Measurements from ENCODE around the gene TACC3.

TACC3 gene

GRCh38 chr4:1757836-1758235, 36.5 kb downstream of the TACC3 start:
- no peaks in the 10 kb centered on the region for H3K9me3 ChIP-seq
- TF ChIP-seq, protein P1, sequence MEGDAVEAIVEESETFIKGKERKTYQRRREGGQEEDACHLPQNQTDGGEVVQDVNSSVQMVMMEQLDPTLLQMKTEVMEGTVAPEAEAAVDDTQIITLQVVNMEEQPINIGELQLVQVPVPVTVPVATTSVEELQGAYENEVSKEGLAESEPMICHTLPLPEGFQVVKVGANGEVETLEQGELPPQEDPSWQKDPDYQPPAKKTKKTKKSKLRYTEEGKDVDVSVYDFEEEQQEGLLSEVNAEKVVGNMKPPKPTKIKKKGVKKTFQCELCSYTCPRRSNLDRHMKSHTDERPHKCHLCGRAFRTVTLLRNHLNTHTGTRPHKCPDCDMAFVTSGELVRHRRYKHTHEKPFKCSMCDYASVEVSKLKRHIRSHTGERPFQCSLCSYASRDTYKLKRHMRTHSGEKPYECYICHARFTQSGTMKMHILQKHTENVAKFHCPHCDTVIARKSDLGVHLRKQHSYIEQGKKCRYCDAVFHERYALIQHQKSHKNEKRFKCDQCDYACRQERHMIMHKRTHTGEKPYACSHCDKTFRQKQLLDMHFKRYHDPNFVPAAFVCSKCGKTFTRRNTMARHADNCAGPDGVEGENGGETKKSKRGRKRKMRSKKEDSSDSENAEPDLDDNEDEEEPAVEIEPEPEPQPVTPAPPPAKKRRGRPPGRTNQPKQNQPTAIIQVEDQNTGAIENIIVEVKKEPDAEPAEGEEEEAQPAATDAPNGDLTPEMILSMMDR (IDR thresholded peaks at IDR 0.05; ENCODE audit: low read depth, low read length) = no peak
- H3K27me3 ChIP-seq = no peaks in the 10 kb centered on the region
- H3K36me3 ChIP-seq = no peaks in the 10 kb centered on the region
- H3K4me3 ChIP-seq (ENCODE audit: low read depth, low read length) = no peak overlapping the region
- H3K4me1 ChIP-seq = peaks cover 6% of the 10 kb centered on the region
- no peak for DNase-seq

DNA sequence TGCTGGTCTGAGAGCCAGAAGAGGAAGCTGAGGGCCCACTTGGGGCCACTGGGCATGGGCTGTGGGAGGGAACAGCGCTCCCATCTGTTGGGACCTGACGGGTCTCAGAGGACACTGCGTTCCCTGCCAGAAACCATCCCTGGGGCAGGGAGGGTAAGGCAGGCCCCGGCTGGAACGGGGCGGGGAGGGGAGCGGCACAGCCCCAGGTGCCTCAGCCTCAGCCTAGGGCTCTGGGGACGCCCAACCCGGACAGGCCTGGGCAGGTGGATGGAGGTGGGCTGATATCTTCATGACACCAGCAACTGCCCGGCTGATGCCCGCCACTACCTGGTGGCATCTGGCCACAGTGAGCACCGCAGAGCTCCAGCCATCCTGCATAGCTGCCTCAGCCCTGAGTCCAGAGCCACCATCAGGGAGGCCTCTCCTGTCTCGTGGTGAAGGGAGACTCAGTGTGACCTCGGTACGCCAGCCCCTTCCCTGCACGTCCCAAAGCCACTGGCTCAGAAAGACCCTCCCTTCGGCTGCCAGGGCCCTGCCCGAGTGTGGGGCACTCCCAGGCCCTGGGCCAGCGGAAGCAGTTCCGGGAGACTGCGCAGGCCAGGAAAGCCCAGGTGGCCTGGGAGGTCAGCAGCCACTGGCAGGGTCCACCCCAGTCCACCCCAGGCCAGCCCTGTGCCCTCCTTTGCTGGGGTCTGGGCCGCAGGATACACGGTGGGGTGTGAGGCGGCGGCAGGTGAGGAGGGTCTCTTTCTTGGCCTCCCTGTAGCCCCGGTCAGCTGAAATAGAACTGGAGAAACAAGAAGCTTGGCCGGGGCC, 37.2 kb downstream of the TACC3 start:
- DNase-seq = no peak
- Histone ChIP-seq H3K4me3 (ENCODE audit: low read depth, low read length) (no peak overlapping the region), H3K27me3 (no peaks in the 10 kb centered on the region), H3K4me1 (peaks cover 6% of the 10 kb centered on the region), H3K36me3 (no peaks in the 10 kb centered on the region), H3K9me3 (no peaks in the 10 kb centered on the region)
- TF ChIP-seq, protein P1 (IDR thresholded peaks at IDR 0.05; ENCODE audit: low read depth, low read length) = no peak

DNA sequence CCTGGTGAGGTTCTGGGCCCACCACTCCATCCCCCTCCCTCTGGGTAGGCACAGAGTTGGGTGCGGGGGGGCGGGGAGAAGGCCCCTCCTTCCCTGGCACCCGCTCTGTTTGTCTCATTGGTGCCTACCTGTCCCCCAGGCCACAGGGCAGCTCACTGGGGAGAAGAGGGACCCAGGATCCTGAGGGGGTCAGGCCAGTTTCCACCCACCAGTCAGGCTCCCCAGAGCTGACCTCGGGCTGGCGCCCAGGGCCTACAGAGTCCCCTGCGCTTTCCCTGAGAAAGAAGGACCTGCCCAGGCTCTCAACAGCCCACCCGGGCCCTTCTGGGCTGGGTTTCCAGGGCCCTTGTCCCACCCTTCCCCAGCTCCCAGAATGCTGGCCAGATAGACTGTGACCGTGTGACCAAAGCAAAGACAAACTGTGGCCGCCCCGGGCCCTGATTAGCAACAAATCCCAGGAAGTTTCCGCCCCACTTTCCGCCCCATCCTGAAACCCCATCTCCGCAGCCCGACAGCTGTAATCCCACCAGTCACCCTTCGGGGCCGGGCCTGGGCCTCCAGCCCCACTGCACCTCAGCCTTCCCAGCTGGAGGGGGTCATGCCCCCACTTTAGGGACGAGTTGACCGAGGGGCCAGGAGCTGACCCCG, 38.0 kb downstream of the TACC3 start:
- H3K36me3 ChIP-seq = no peaks in the 10 kb centered on the region
- no peak for DNase-seq
- H3K4me3 ChIP-seq (ENCODE audit: low read depth, low read length) = no peak overlapping the region
- H3K27me3 ChIP-seq = no peaks in the 10 kb centered on the region
- H3K9me3 ChIP-seq = no peaks in the 10 kb centered on the region
- no peaks in the 10 kb centered on the region; the same call in 1 of the 2 replicates for H3K4me1 ChIP-seq
- TF ChIP-seq, protein P1 (IDR thresholded peaks at IDR 0.05; ENCODE audit: low read depth, low read length) = no peak

- Histone ChIP-seq H3K27me3 (no peaks in the 10 kb centered on the region), H3K4me1 (no peaks in the 10 kb centered on the region), H3K4me3 (ENCODE audit: low read depth, low read length) (no peak overlapping the region), H3K9me3 (no peaks in the 10 kb centered on the region), H3K36me3 (no peaks in the 10 kb centered on the region)
- TF ChIP-seq, protein P1 (IDR thresholded peaks at IDR 0.05; ENCODE audit: low read depth, low read length) = no peak
- no peak for DNase-seq
These were observed 38.5 kb downstream of the TACC3 start for GRCh38 chr4:1759818-1760223.

DNA sequence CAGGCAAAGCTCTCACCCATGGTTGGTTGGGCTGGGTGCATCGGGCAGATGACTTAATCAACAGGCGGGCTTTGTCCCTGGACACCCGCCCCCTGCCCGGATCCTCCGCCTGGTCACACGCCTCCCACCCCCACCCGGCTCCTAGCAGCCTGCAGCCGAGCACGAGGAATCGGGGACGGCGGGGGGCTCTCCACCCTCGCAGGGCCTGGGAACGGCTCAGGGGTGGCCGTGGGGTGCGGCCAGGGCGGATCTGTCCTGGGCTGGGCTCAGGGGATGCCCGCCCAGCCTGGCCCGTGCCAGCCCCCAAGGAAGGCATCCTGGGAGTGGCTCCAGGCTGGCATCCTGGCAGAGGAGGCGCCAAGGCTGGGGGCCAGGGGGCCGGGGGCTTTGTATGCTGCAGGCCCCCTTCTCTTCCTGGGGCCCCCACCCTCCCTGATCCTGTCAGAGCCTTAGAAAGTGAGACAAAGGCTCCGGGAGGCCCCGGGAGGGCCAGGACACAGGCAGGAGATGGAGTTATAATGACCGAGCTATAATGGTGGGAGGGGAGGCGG, 39.3 kb downstream of the TACC3 start:
- TF ChIP-seq, protein P1 (IDR thresholded peaks at IDR 0.05; ENCODE audit: low read depth, low read length) = no peak
- Histone ChIP-seq H3K4me3 (ENCODE audit: low read depth, low read length) (no peak overlapping the region), H3K4me1 (no peaks in the 10 kb centered on the region), H3K27me3 (no peaks in the 10 kb centered on the region), H3K36me3 (no peaks in the 10 kb centered on the region), H3K9me3 (no peaks in the 10 kb centered on the region)
- no peak for DNase-seq

Measured in BE2C (cell line).